Kidney (tissue), 14 donors: ENCODE results near the gene NAMPT. TPM values are rescaled to one million over a fixed set of nuclear protein-coding genes. Genes with fewer than 3 reads are reported as not detected.

Experiments used
- DNase-seq, 5 donors: peaks; one replicate each; pipeline ENCODE4 v3.0.0-alpha.2; 2013 to 2020
- FAIRE-seq: peaks from 2 replicates; lab custom pipeline; 2012; peaks lifted over from hg19 to GRCh38; lab: Jason Lieb, UNC
- H3K27ac ChIP-seq, 2 donors: one replicate each; pipeline ENCODE4 v1.7.0; 2013; ENCODE audit warnings: low read depth in 2 of 2, low read length in 2 of 2, inconsistent platforms in 1 of 2
- H3K27me3 ChIP-seq: one replicate; pipeline ENCODE4 v1.7.1; 2013; ENCODE audit warnings: low read length, inconsistent platforms; ENCODE audit not compliant: control insufficient read depth, insufficient read depth
- H3K36me3 ChIP-seq, 3 donors: one replicate each; pipeline versions ENCODE4 v1.7.0 to v1.7.1; 2013; ENCODE audit warnings: low read length in 3 of 3, control low read depth in 1 of 3, inconsistent platforms in 1 of 3; ENCODE audit not compliant: insufficient read depth in 3 of 3, control insufficient read depth in 2 of 3
- H3K4me1 ChIP-seq, 3 donors: one replicate each; pipeline versions ENCODE4 v1.7.0 to v1.7.1; 2013; ENCODE audit warnings: low read length in 3 of 3, inconsistent platforms in 1 of 3, low read depth in 1 of 3; ENCODE audit not compliant: control insufficient read depth in 2 of 3, insufficient read depth in 2 of 3
- H3K4me3 ChIP-seq, 3 donors: one replicate each; pipeline versions ENCODE4 v1.7.0 to v1.8.1; 2013; ENCODE audit warnings: low read length in 3 of 3, control low read depth in 1 of 3, inconsistent platforms in 1 of 3
- H3K9ac ChIP-seq, 3 donors: one replicate each; pipeline versions ENCODE4 v1.7.0 to v1.7.1; 2013; ENCODE audit warnings: low read length in 3 of 3, control low read depth in 1 of 3, inconsistent platforms in 1 of 3
- H3K9me3 ChIP-seq, 3 donors: one replicate each; pipeline versions ENCODE4 v1.7.0 to v1.7.1; 2013; ENCODE audit warnings: low read length in 3 of 3, control low read depth in 1 of 3, inconsistent platforms in 1 of 3; ENCODE audit not compliant: control insufficient read depth in 2 of 3, insufficient read depth in 1 of 3
- intact Hi-C: fragments of 100-400 bp; cut with DNase I; formaldehyde crosslinking; loops from one replicate; pipeline ENCODE4 v1.11.1; 2022
- polyA plus RNA-seq: library from polyadenylated mRNA; stranded (reverse); fragments of 350-450 nt; fragmentation: Illumina TruSeq; extraction: RNeasy Lipid Tissue Mini Kit (QIAGEN cat#74804); gene quantifications from one replicate; pipeline ENCODE4 v1.2.3, GENCODE V29; 2014; ENCODE audit warnings: low read depth, low replicate concordance; ENCODE audit not compliant: insufficient read depth
- total RNA-seq: library from RNA; stranded (reverse); fragmentation: NEBNext Ultra II Directional; extraction: Animal tissue kit (Norgen Biotek cat#: 25700); gene quantifications from one replicate; pipeline ENCODE4 v1.2.1, GENCODE V29; 2021
- TF ChIP-seq, protein P1 (sequence below): IDR thresholded peaks from 3 replicates; pipeline ENCODE4 v1.5.1; 2012; ENCODE audit warnings: mild to moderate bottlenecking, moderate library complexity, borderline replicate concordance; ENCODE audit not compliant: insufficient read depth; ENCODE audit errors: extremely low read depth
- donor health status: control.
- donor health status: control.
- donor health status: control.
- donor health status: control.
- donor health status: control.
- donor health status: DM: yes; HTN: yes; CAD: no.
- donor health status: Normal renal cell carcinoma (clear cell type).

The NAMPT gene
- total and polyA plus RNA-seq, 2 donors from 2014 or later, result 16.5 to 217 TPM

DNA sequence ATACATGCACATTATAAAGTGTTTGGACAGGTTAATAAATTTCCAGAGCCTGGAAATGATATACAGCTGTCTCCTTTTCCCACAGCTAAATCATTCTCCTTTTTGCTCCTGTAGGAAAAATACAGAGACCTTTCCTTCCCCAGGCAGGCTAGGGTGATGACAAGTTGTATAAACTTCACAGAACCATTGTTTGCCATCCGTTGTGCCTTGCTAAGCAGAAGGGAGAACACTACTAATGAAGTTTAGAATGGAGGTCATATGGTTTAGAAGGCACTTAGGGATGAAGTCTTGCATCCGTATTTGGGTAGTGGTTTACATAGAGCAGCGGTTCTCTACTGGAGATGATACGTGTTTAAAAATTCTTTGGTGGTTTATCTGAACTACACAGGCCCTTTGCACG, 46.0 kb downstream of the NAMPT start:
- H3K4me3 ChIP-seq, result no peak overlapping the region
- no peaks in the 10 kb centered on the region for H3K27me3 ChIP-seq
- H3K36me3 ChIP-seq, result no peaks in the 10 kb centered on the region
- TF ChIP-seq, protein P1, sequence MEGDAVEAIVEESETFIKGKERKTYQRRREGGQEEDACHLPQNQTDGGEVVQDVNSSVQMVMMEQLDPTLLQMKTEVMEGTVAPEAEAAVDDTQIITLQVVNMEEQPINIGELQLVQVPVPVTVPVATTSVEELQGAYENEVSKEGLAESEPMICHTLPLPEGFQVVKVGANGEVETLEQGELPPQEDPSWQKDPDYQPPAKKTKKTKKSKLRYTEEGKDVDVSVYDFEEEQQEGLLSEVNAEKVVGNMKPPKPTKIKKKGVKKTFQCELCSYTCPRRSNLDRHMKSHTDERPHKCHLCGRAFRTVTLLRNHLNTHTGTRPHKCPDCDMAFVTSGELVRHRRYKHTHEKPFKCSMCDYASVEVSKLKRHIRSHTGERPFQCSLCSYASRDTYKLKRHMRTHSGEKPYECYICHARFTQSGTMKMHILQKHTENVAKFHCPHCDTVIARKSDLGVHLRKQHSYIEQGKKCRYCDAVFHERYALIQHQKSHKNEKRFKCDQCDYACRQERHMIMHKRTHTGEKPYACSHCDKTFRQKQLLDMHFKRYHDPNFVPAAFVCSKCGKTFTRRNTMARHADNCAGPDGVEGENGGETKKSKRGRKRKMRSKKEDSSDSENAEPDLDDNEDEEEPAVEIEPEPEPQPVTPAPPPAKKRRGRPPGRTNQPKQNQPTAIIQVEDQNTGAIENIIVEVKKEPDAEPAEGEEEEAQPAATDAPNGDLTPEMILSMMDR, result no peak
- no peaks in the 10 kb centered on the region for H3K4me1 ChIP-seq
- no peak overlapping the region for H3K9ac ChIP-seq
- FAIRE-seq (no peak), DNase-seq (no peak)
- no peaks in the 10 kb centered on the region for H3K9me3 ChIP-seq
- no peak overlapping the region for H3K27ac ChIP-seq
- intact Hi-C loops, result no loop called here

DNA sequence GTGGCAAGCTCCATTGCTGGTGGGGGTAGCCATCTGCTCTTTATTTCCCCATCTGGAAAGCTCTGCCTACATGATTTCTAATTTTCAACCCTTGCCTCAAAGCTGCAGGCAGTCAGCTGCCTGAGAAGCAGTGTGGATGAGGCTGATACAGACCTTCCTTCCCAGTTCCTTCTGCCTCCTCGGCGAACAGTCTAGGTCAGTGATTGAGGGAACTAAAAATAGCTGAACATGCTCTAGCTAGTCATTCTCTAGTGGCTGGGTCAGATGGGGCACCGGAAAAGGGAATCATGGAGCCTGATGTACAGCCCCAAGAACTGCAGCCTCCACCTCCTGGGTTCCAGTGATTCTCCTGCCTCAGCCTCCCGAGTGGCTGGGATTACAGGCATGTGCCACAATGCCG, 48.7 kb downstream of the NAMPT start:
- DNase-seq (no peak), FAIRE-seq (no peak)
- Histone ChIP-seq H3K36me3 (no peaks in the 10 kb centered on the region), H3K4me1 (no peaks in the 10 kb centered on the region), H3K9me3 (no peaks in the 10 kb centered on the region), H3K27me3 (no peaks in the 10 kb centered on the region), H3K27ac (no peak overlapping the region), H3K4me3 (no peak overlapping the region), H3K9ac (no peak overlapping the region)
- TF ChIP-seq, protein P1, result no peak
- intact Hi-C loops, result no loop called here

DNA sequence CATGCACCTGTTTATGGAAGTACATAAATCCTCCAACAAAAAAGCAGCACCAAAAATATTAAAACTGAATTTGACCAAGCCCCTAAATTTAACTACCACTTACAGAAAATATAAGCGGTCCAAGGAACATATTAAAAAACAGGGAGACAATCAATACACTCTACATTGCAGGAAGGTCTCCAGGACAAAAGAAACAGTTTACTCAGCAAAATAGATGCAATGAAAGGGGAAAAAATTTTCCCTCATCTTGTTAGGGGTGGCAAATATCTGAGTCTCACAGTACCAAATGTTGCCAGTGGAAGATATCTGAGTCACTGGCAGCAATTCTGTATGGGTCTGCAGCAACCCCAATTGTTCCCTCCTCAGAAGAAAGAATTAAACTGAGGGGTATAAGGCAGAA, 50.4 kb downstream of the NAMPT start:
- no peak overlapping the region for H3K4me3 ChIP-seq
- H3K27ac ChIP-seq, result no peak overlapping the region
- H3K36me3 ChIP-seq, result no peaks in the 10 kb centered on the region
- DNase-seq (no peak), FAIRE-seq (no peak)
- no peak overlapping the region for H3K9ac ChIP-seq
- intact Hi-C loops, result no loop called here
- H3K27me3 ChIP-seq, result no peaks in the 10 kb centered on the region
- TF ChIP-seq, protein P1, result no peak
- H3K4me1 ChIP-seq, result no peaks in the 10 kb centered on the region
- no peaks in the 10 kb centered on the region for H3K9me3 ChIP-seq

DNA sequence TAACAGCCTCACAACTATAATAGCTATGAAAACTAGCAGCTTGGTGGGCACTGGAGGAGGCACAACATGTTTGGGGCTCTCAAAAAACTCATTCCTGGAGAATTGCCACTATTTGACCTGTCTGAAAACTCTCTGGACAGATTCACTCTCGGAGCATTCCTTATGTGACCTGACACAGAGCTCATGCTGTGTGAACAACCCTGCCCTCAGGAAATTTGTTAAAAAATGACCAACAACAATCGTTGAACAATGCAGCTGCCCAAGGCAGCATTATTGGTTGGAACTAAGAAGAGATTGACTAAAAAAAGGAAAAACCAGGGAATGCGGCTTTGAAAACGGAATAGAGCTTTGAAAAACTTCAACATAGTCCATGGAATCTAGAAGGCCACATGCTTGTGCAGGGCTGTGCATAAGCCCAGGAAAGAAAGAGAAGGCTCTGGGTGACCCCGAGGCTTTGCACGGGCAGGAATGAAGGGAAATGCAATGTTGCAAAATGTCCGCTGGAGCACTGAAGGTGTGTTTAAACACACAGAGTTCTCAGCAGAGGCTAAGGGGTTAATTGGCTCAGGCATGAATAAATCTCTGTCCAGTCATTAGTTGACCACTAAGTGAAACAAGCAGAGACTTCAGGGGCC, 52.8 kb downstream of the NAMPT start:
- Histone ChIP-seq H3K36me3 (no peaks in the 10 kb centered on the region), H3K4me1 (no peaks in the 10 kb centered on the region), H3K9me3 (no peaks in the 10 kb centered on the region), H3K9ac (no peak overlapping the region), H3K27me3 (no peaks in the 10 kb centered on the region), H3K4me3 (no peak overlapping the region), H3K27ac (no peak overlapping the region)
- TF ChIP-seq, protein P1, result no peak
- intact Hi-C loops, result no loop called here
- DNase-seq (no peak), FAIRE-seq (no peak)
